Ovary (tissue), 3 donors: ENCODE results near the gene NANOS1.

ENCODE experiments used
- EP300 ChIP-seq: sonication (generic); formaldehyde crosslinking; IDR thresholded peaks from one replicate; pipeline ENCODE4 v1.6.1; 2017; ENCODE audit warnings: antibody characterized with exemption
- POLR2A ChIP-seq: fragments of 450-650 bp; IDR thresholded peaks from one replicate; pipeline ENCODE4 v1.6.1; 2017; ENCODE audit warnings: antibody characterized with exemption, mild to moderate bottlenecking, moderate library complexity
- TF ChIP-seq, protein P1 (sequence below), 3 donors: fragments of 450-650 bp in 2 of 3; fragments of 200-600 bp in 1 of 3; IDR thresholded peaks; one replicate each; pipeline versions ENCODE4 v1.5.1 to v1.8.0; 2016 to 2022; ENCODE audit warnings: antibody characterized with exemption in 3 of 3, mild to moderate bottlenecking in 1 of 3
- donor health status: DM: no; HTN: no; CAD: no.

DNA sequence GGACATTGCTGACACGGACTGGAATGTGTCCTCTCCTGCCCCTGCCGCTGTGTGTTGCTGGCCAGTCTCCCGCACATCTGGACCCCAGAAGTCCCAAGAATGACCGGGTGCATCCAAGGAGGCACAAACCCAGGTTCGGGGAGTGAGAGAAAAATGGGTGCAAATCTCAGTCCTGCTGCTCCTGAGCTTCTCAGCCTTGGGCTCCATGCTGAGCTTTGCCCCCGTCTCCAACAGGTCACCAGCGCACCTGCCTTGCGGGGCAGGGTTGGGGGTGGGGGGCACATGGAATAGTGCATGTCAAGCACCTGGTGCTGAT lies 6.0 kb upstream of the NANOS1 start:
- TF ChIP-seq, protein P1, sequence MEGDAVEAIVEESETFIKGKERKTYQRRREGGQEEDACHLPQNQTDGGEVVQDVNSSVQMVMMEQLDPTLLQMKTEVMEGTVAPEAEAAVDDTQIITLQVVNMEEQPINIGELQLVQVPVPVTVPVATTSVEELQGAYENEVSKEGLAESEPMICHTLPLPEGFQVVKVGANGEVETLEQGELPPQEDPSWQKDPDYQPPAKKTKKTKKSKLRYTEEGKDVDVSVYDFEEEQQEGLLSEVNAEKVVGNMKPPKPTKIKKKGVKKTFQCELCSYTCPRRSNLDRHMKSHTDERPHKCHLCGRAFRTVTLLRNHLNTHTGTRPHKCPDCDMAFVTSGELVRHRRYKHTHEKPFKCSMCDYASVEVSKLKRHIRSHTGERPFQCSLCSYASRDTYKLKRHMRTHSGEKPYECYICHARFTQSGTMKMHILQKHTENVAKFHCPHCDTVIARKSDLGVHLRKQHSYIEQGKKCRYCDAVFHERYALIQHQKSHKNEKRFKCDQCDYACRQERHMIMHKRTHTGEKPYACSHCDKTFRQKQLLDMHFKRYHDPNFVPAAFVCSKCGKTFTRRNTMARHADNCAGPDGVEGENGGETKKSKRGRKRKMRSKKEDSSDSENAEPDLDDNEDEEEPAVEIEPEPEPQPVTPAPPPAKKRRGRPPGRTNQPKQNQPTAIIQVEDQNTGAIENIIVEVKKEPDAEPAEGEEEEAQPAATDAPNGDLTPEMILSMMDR (IDR thresholded peaks at IDR 0.05): no peak
- TF ChIP-seq EP300 (no peak), POLR2A (no peak)
